HCT116 (cell line): ENCODE results near the gene LRCH4. TPM values are rescaled to one million over a fixed set of nuclear protein-coding genes. Genes with fewer than 3 reads are reported as not detected.

ENCODE experiments used
- ATAC-seq: fragments of 200-7000 bp; cut with Tn5 transposase; 2 replicates; pipeline ENCODE4 v1.9.1; 2020; ENCODE audit warnings: mild to moderate bottlenecking, moderate library complexity
- BruUV-seq: library from RNA; stranded (reverse); fragments of 400-500 nt; replicated peaks from 2 replicates; lab custom pipeline; 2021; lab: Mats Ljungman, UMichigan
- CTCF ChIA-PET: fragments of 300-600 bp; sonication (Branson Sonifier 250); formaldehyde crosslinking; loops from one replicate; lab custom pipeline; 2021; ENCODE audit warnings: antibody characterized with exemption; lab: Charles Lee
- POLR2A ChIA-PET: fragments of 300-600, 350-600 bp; sonication (Branson Sonifier 250); formaldehyde crosslinking; loops from one replicate; lab custom pipeline; 2021; ENCODE audit warnings: antibody characterized with exemption; lab: Charles Lee
- RAD21 ChIA-PET, 2 experiments: fragments of 300-600 bp; sonication (Branson Sonifier 250); formaldehyde crosslinking; loops; one replicate each; lab custom pipeline; 2023; ENCODE audit warnings: low total read pairs in 2 of 2; ENCODE audit not compliant: uncharacterized antibody in 2 of 2, unreplicated experiment in 2 of 2, low non-redundant PET in 1 of 2; lab: Charles Lee
- DNase-seq: peaks from one replicate; pipeline ENCODE4 v3.0.0-alpha.2; 2010; ENCODE audit warnings: low read depth, low spot score
- H2AFZ ChIP-seq: fragments of 200-600 bp; shearing (Covaris generic), sonication (generic); 2 replicates; pipeline ENCODE4 v1.6.1; 2017; ENCODE audit warnings: low read depth, mixed run types, mixed read lengths, antibody characterized with exemption, low read length; ENCODE audit not compliant: poor library complexity, severe bottlenecking
- H3K27ac ChIP-seq: 2 replicates; pipeline ENCODE4 v1.5.1; 2012; ENCODE audit warnings: low read depth, low read length
- H3K27me3 ChIP-seq: fragments of 200-600 bp; sonication (generic); 2 replicates; pipeline ENCODE4 v1.6.1; 2016; ENCODE audit warnings: mixed run types, low read length, mixed read lengths; ENCODE audit not compliant: insufficient read depth
- H3K36me3 ChIP-seq, 2 experiments: fragments of 200-500 bp in 1 of 2; fragments of 200-600 bp in 1 of 2; sonication (Bioruptor generic) in 1 of 2; sonication (generic) in 1 of 2; 2 replicates each; pipeline versions ENCODE4 v1.5.1 to v1.6.1; 2014 to 2016; ENCODE audit warnings: low read length in 2 of 2, inconsistent platforms in 1 of 2, mixed read lengths in 1 of 2, mixed run types in 1 of 2; ENCODE audit not compliant: insufficient read depth in 2 of 2, control insufficient read depth in 1 of 2
- H3K4me1 ChIP-seq, 2 experiments: fragments of 200-600 bp in 1 of 2; sonication (generic) in 1 of 2; 2 replicates each; pipeline versions ENCODE4 v1.5.1 to v1.6.1; 2012 to 2017; ENCODE audit warnings: low read length in 2 of 2, inconsistent platforms in 1 of 2, mild to moderate bottlenecking in 1 of 2, mixed read lengths in 1 of 2, mixed run types in 1 of 2, moderate library complexity in 1 of 2; ENCODE audit not compliant: insufficient read depth in 2 of 2, control insufficient read depth in 1 of 2
- H3K4me2 ChIP-seq: fragments of 200-600 bp; sonication (generic); 2 replicates; pipeline ENCODE4 v1.6.1; 2017; ENCODE audit warnings: mixed run types, low read length, mixed read lengths
- H3K4me3 ChIP-seq, 2 experiments: fragments of 200-600 bp in 1 of 2; sonication (generic) in 1 of 2; replicated peaks in 1 of 2; 2 replicates each; pipeline ENCODE4 v1.5.1; 2011 to 2016; ENCODE audit warnings: low read length in 2 of 2, control low read depth in 1 of 2, low read depth in 1 of 2, mild to moderate bottlenecking in 1 of 2, mixed read lengths in 1 of 2, mixed run types in 1 of 2
- H3K79me2 ChIP-seq: fragments of 200-600 bp; sonication (generic); 2 replicates; pipeline ENCODE4 v1.6.1; 2017; ENCODE audit warnings: mild to moderate bottlenecking, mixed run types, low read length, moderate library complexity, mixed read lengths; ENCODE audit not compliant: insufficient read depth
- H3K9ac ChIP-seq: fragments of 200-600 bp; sonication (generic); 2 replicates; pipeline ENCODE4 v1.6.1; 2016; ENCODE audit warnings: low read length, mixed read lengths
- H3K9me2 ChIP-seq: fragments of 200-600 bp; sonication (generic), shearing (Covaris generic); 2 replicates; pipeline ENCODE4 v1.6.1; 2017; ENCODE audit warnings: mixed run types, mild to moderate bottlenecking, moderate library complexity; ENCODE audit not compliant: insufficient read depth
- H3K9me3 ChIP-seq, 2 experiments: fragments of 200-500 bp in 1 of 2; fragments of 200-600 bp in 1 of 2; sonication (Bioruptor generic) in 1 of 2; sonication (generic) in 1 of 2; 2 replicates each; pipeline ENCODE4 v1.6.1; 2014 to 2017; ENCODE audit warnings: low read length in 2 of 2, mixed read lengths in 2 of 2, inconsistent platforms in 1 of 2, low read depth in 1 of 2, mild to moderate bottlenecking in 1 of 2, mixed run types in 1 of 2, moderate library complexity in 1 of 2; ENCODE audit not compliant: control insufficient read depth in 1 of 2, insufficient read depth in 1 of 2
- H4K20me1 ChIP-seq: fragments of 200-600 bp; sonication (generic), shearing (Covaris generic); 2 replicates; pipeline ENCODE4 v1.6.1; 2017; ENCODE audit warnings: mixed run types, mild to moderate bottlenecking, moderate library complexity; ENCODE audit not compliant: insufficient read depth
- POLR2AphosphoS5 ChIP-seq: IDR thresholded peaks from 2 replicates; pipeline ENCODE4 v1.6.1; 2011; ENCODE audit warnings: mild to moderate bottlenecking, low read depth, low read length, moderate library complexity
- SIN3A ChIP-seq: IDR thresholded peaks from 2 replicates; pipeline ENCODE4 v1.6.1; 2012; ENCODE audit warnings: low read depth
- YY1 ChIP-seq: IDR thresholded peaks from 2 replicates; pipeline ENCODE4 v1.6.1; 2011; ENCODE audit warnings: low read length, low read depth, moderate library complexity, mild to moderate bottlenecking; ENCODE audit not compliant: insufficient replicate concordance; ENCODE audit errors: extremely low read depth
- ZFX ChIP-seq: fragments of 450-650 bp; IDR thresholded peaks from 2 replicates; pipeline ENCODE4 v1.6.1; 2017
- ZNF274 ChIP-seq: fragments of 200-500 bp; sonication (Bioruptor generic); IDR thresholded peaks from 2 replicates; pipeline ENCODE4 v1.6.1; 2014; ENCODE audit warnings: mild to moderate bottlenecking, low read depth, low read length, inconsistent platforms
- intact Hi-C: fragments of 100-400 bp; cut with micrococcal nuclease; formaldehyde crosslinking; loops from 2 replicates; pipeline ENCODE4 v1.10.0; 2022
- total RNA-seq: library from RNA; stranded (reverse); gene quantifications from one replicate; pipeline ENCODE4 v1.2.1, GENCODE V29; 2021; ENCODE audit not compliant: unreplicated experiment
- TF ChIP-seq, protein P1 (sequence below), 3 experiments: fragments of 200-600 bp in 1 of 3; sonication (generic) in 1 of 3; IDR thresholded peaks in 2 of 3; conservative IDR thresholded peaks in 1 of 3; 2 replicates each; pipeline ENCODE4 v1.5.1; 2012 to 2017; ENCODE audit warnings: low read depth in 2 of 3, low read length in 2 of 3, antibody characterized with exemption in 1 of 3, borderline replicate concordance in 1 of 3, control low read depth in 1 of 3, mild to moderate bottlenecking in 1 of 3, mixed read lengths in 1 of 3, mixed run types in 1 of 3, moderate library complexity in 1 of 3; ENCODE audit not compliant: insufficient read depth in 1 of 3

Gene LRCH4
- total RNA-seq, 1 experiment from 2014 or later: 47.9 TPM

DNA sequence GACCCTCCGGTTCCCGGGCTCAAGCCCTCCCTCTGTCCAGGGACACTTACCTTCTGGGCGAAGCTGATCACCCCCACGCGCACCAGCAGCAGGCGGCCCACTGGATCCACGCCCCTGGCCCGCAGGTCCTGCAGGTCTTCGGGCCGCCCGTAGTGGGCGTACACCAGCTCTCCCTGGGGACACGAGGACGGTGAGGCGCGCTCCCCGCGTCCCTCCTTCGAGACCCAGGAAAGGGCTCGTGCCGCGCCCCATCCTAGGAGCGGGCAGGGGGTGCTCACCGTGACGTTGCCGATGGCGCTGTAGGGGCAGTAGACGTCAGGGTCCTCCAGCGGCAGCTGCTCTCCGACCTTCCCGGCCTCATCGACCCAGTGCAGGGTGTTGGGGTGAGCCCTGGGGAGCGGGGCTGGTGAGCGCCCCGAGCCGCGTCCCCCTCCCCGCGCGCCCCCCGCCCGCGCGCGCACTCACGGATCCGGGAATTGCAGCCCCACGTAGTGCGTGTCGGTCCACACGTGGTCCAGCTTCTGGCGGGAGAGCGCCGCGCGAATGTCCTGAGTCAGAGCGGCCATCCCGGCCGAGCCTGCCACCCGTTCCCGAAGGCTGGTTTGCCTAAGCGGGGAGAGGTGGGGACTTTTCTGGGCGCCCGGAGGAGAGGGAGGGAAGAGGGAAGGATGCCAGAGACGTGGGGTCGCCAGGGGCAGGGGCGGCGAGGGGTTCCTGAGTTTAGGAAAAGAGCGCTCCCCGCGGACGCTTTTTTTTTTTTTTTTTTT, 47.2 kb upstream of the LRCH4 start:
- ChIA-PET CTCF (interaction anchor here (0.7 to 2.9 kb wide), 18 partner anchors 9 to 245 kb away, joined by 3 to 18 read pairs (median 5); partner anchors contain the start of genes FBXO24, GNB2, MOSPD3 and POP7), POLR2A (interaction anchor here (0.7 to 1.2 kb wide), 7 partner anchors 15 to 73 kb away, joined by 3 to 5 read pairs (median 4); partner anchors contain the start of gene POP7), RAD21 (interaction anchor here (0.6 to 1.0 kb wide), 5 partner anchors 21 to 194 kb away, joined by 3 to 7 read pairs (median 4); partner anchors contain the start of genes EPHB4 (in 1 of the 2) and MOSPD3 (in 1 of the 2))
- Histone ChIP-seq H3K4me2 (peak overlapping the region; percentile 97), H3K36me3 (no peaks in the 10 kb centered on the region), H3K4me3 (peak overlapping the region; percentile 54 to 67), H3K9me3 (no peaks in the 10 kb centered on the region), H4K20me1 (no peaks in the 10 kb centered on the region), H3K79me2 (no peaks in the 10 kb centered on the region), H2AFZ (peak overlapping the region; percentile 78), H3K9ac (peak overlapping the region; percentile 82), H3K9me2 (no peaks in the 10 kb centered on the region), H3K27me3 (no peaks in the 10 kb centered on the region), H3K27ac (peak overlapping the region; percentile 67), H3K4me1 (peaks cover 6 to 28% of the 10 kb centered on the region in 2 experiments; a peak in 3 of 4 replicates)
- intact Hi-C loops: loop anchor here (2.0 to 5.0 kb wide), 2 partner anchors 40 to 59 kb away; partner anchors contain the start of genes GIGYF1 and GNB2
- ATAC-seq: peak; percentile 76
- DNase-seq: no peak
- TF ChIP-seq SIN3A: no peak
- TF ChIP-seq YY1: peak; percentile 5
- TF ChIP-seq, protein P1, sequence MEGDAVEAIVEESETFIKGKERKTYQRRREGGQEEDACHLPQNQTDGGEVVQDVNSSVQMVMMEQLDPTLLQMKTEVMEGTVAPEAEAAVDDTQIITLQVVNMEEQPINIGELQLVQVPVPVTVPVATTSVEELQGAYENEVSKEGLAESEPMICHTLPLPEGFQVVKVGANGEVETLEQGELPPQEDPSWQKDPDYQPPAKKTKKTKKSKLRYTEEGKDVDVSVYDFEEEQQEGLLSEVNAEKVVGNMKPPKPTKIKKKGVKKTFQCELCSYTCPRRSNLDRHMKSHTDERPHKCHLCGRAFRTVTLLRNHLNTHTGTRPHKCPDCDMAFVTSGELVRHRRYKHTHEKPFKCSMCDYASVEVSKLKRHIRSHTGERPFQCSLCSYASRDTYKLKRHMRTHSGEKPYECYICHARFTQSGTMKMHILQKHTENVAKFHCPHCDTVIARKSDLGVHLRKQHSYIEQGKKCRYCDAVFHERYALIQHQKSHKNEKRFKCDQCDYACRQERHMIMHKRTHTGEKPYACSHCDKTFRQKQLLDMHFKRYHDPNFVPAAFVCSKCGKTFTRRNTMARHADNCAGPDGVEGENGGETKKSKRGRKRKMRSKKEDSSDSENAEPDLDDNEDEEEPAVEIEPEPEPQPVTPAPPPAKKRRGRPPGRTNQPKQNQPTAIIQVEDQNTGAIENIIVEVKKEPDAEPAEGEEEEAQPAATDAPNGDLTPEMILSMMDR (IDR thresholded peaks at IDR 0.05 in 2 of 3, conservative IDR thresholded peaks at IDR 0.05 in 1 of 3; ENCODE audit: borderline replicate concordance in 1 of 3, insufficient read depth in 1 of 3, low read depth in 2 of 3, low read length in 2 of 3): peak in 2 of 3 experiments; percentile 36 to 57; a peak in 3 of 6 replicates
- TF ChIP-seq ZNF274: no peak
- TF ChIP-seq ZFX: no peak; the same call in 1 of the 2 replicates
- peak; percentile 59; the same call in 1 of the 2 replicates for TF ChIP-seq POLR2AphosphoS5
- BruUV-seq: TSS peak; percentile 70
